ENCODE results near the gene CALD1.
A peak's percentile ranks its signal among the peaks of the same experiment; 100 is the strongest.

Gene CALD1

DNA sequence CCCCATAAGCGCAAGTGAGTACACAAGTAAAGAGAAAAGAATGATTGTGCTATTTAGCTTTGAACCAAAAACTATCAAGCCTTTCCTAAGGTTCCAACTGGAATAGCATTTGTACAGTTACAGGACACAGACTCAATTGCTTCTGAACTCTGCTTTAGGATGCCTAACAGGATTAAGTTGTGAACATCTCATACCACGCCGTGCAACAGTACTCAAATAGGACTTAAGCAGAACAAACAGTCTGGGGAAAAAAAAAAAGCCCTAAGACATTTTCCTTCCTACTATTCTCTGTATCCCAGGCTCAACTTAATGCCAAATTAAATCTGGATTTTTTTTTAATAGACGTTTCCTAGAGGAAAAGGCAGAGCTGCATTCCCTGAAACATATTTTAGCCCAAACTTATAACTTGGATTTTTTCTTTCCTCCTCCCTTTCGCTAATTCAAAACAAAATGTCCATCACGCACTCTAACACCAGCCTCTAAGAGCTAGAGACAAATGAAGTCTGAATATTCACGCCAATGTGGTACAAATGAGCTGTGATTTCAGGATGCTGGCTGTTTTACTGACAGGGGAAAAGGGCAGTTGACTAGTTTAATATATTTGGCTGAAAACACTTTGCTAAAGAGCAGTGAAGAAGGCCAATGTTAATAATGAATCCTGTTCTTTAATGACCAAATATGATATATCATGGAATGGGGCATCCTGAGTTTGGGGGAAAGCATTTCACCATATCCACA is 68.6 kb downstream of the CALD1 start:
- no peak overlapping the region for H3K18ac ChIP-seq (ENCODE audit: low read length)
- no peak overlapping the region for H3K23ac ChIP-seq (ENCODE audit: low read length)
- H3K27me3 ChIP-seq (ENCODE audit: insufficient read depth, low read length), result no peaks in the 10 kb centered on the region
- DNase-seq, result no peak
- no peak overlapping the region for H3K4me3 ChIP-seq (ENCODE audit: low read depth, low read length)
- no peak overlapping the region for H3K9ac ChIP-seq (ENCODE audit: low read length)
- H2AFZ ChIP-seq (ENCODE audit: insufficient read depth, low read length, poor library complexity), result no peak overlapping the region
- H3K36me3 ChIP-seq (ENCODE audit: control insufficient read depth in 1 of 2, insufficient read depth in 2 of 2, low read length in 2 of 2), result peaks cover 13 to 39% of the 10 kb centered on the region in 2 experiments
- no peaks in the 10 kb centered on the region for H3K9me3 ChIP-seq (ENCODE audit: insufficient read depth, low read depth, low read length)
- H2AK5ac ChIP-seq (ENCODE audit: low read length), result no peak overlapping the region
- H3K4me1 ChIP-seq (ENCODE audit: control insufficient read depth in 1 of 2, insufficient read depth in 2 of 2, low read length in 2 of 2), result peaks cover 0 to under 1% of the 10 kb centered on the region in 2 experiments
- peaks cover under 1% of the 10 kb centered on the region for H3K79me1 ChIP-seq (ENCODE audit: low read length)
- H2BK5ac ChIP-seq (ENCODE audit: low read depth, low read length, poor library complexity), result no peak overlapping the region
- no peak overlapping the region for H3K27ac ChIP-seq (ENCODE audit: low read depth, low read length)
- H4K8ac ChIP-seq (ENCODE audit: low read depth, low read length), result no peak overlapping the region
- H3K4ac ChIP-seq (ENCODE audit: low read depth, low read length), result no peak overlapping the region
- peaks cover 5% of the 10 kb centered on the region for H3K79me2 ChIP-seq (ENCODE audit: control insufficient read depth, insufficient read depth, low read length, poor library complexity)
- no peak overlapping the region for H3K4me2 ChIP-seq (ENCODE audit: low read length)
- no peak overlapping the region for H2BK120ac ChIP-seq (ENCODE audit: insufficient read depth, low read length, poor library complexity)
- no peak overlapping the region for H2BK12ac ChIP-seq (ENCODE audit: low read length)
- H4K12ac ChIP-seq (ENCODE audit: low read depth, low read length), result no peak overlapping the region
- H3K14ac ChIP-seq (ENCODE audit: low read length), result no peak overlapping the region
- 100% methylated on average over 1 of the region's 7 CpGs for WGBS (ENCODE audit: extremely low coverage, insufficient coverage, insufficient read length)
- H4K91ac ChIP-seq (ENCODE audit: low read depth, low read length), result no peak overlapping the region

- no peak overlapping the region for H2BK120ac ChIP-seq (ENCODE audit: insufficient read depth, low read length, poor library complexity)
- no peak overlapping the region for H2BK5ac ChIP-seq (ENCODE audit: low read depth, low read length, poor library complexity)
- H3K9ac ChIP-seq (ENCODE audit: low read length), result no peak overlapping the region
- no peak overlapping the region for H3K4ac ChIP-seq (ENCODE audit: low read depth, low read length)
- H3K79me2 ChIP-seq (ENCODE audit: control insufficient read depth, insufficient read depth, low read length, poor library complexity), result peaks cover 6% of the 10 kb centered on the region
- H2AFZ ChIP-seq (ENCODE audit: insufficient read depth, low read length, poor library complexity), result no peak overlapping the region
- H3K4me1 ChIP-seq (ENCODE audit: control insufficient read depth in 1 of 2, insufficient read depth in 2 of 2, low read length in 2 of 2), result peaks cover 0 to 7% of the 10 kb centered on the region in 2 experiments
- no peak overlapping the region for H3K4me2 ChIP-seq (ENCODE audit: low read length)
- H3K27ac ChIP-seq (ENCODE audit: low read depth, low read length), result no peak overlapping the region
- H3K23ac ChIP-seq (ENCODE audit: low read length), result no peak overlapping the region
- DNase-seq, result no peak
- no peaks in the 10 kb centered on the region for H3K9me3 ChIP-seq (ENCODE audit: insufficient read depth, low read depth, low read length)
- no CpG with 5 or more reads among the region's 2 CpGs for WGBS (ENCODE audit: extremely low coverage, insufficient coverage, insufficient read length)
- no peak overlapping the region for H3K4me3 ChIP-seq (ENCODE audit: low read depth, low read length)
- no peak overlapping the region for H4K12ac ChIP-seq (ENCODE audit: low read depth, low read length)
- no peak overlapping the region for H3K18ac ChIP-seq (ENCODE audit: low read length)
- H4K8ac ChIP-seq (ENCODE audit: low read depth, low read length), result no peak overlapping the region
- no peaks in the 10 kb centered on the region for H3K27me3 ChIP-seq (ENCODE audit: insufficient read depth, low read length)
- H3K36me3 ChIP-seq (ENCODE audit: control insufficient read depth in 1 of 2, insufficient read depth in 2 of 2, low read length in 2 of 2), result peaks cover 10 to 30% of the 10 kb centered on the region in 2 experiments
- H3K14ac ChIP-seq (ENCODE audit: low read length), result no peak overlapping the region
- no peak overlapping the region for H2BK12ac ChIP-seq (ENCODE audit: low read length)
- H4K91ac ChIP-seq (ENCODE audit: low read depth, low read length), result no peak overlapping the region
- H3K79me1 ChIP-seq (ENCODE audit: low read length), result no peaks in the 10 kb centered on the region
- H2AK5ac ChIP-seq (ENCODE audit: low read length), result no peak overlapping the region
These were observed 70.6 kb downstream of the CALD1 start for GRCh38 chr7:134850066-134850465.

DNA sequence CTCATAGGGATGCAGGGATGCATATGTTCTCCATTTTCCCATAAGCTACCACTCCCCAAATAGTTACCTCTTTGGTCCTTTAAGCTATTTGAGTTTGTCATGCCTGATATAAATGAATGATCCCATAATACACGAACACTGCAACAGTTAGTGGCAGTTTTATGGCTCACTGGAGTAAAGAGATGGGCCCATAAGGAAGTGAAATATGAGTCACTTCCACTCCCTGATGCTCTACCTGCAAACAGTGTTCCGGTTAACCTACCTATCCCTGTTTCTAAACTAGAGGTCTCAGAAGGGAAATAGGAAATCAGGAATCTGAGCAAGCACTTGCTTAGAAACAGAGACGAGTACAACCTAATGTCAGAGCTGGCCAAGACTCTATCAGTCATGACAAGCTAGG is 71.7 kb downstream of the CALD1 start:
- Histone ChIP-seq H4K8ac (ENCODE audit: low read depth, low read length) (no peak overlapping the region), H2AFZ (ENCODE audit: insufficient read depth, low read length, poor library complexity) (no peak overlapping the region), H3K18ac (ENCODE audit: low read length) (no peak overlapping the region), H3K14ac (ENCODE audit: low read length) (no peak overlapping the region), H4K12ac (ENCODE audit: low read depth, low read length) (no peak overlapping the region), H2BK5ac (ENCODE audit: low read depth, low read length, poor library complexity) (no peak overlapping the region), H3K4me3 (ENCODE audit: low read depth, low read length) (no peak overlapping the region), H3K27me3 (ENCODE audit: insufficient read depth, low read length) (no peaks in the 10 kb centered on the region), H3K23ac (ENCODE audit: low read length) (no peak overlapping the region), H3K4ac (ENCODE audit: low read depth, low read length) (peak overlapping the region; percentile 47), H3K9ac (ENCODE audit: low read length) (no peak overlapping the region), H3K4me1 (ENCODE audit: control insufficient read depth in 1 of 2, insufficient read depth in 2 of 2, low read length in 2 of 2) (peaks cover 3 to 12% of the 10 kb centered on the region in 2 experiments), H3K27ac (ENCODE audit: low read depth, low read length) (no peak overlapping the region), H2BK120ac (ENCODE audit: insufficient read depth, low read length, poor library complexity) (no peak overlapping the region), H4K91ac (ENCODE audit: low read depth, low read length) (no peak overlapping the region), H2BK12ac (ENCODE audit: low read length) (no peak overlapping the region), H3K9me3 (ENCODE audit: insufficient read depth, low read depth, low read length) (no peaks in the 10 kb centered on the region), H3K79me2 (ENCODE audit: control insufficient read depth, insufficient read depth, low read length, poor library complexity) (peaks cover 9% of the 10 kb centered on the region), H3K4me2 (ENCODE audit: low read length) (no peak overlapping the region), H3K79me1 (ENCODE audit: low read length) (peaks cover 3% of the 10 kb centered on the region), H2AK5ac (ENCODE audit: low read length) (no peak overlapping the region), H3K36me3 (ENCODE audit: control insufficient read depth in 1 of 2, insufficient read depth in 2 of 2, low read length in 2 of 2) (peaks cover 7 to 21% of the 10 kb centered on the region in 2 experiments)
- WGBS (ENCODE audit: extremely low coverage, insufficient coverage, insufficient read length), result no CpG with 5 or more reads among the region's 3 CpGs
- DNase-seq, result no peak

GRCh38 chr7:134852625-134853024 is 73.2 kb downstream of the CALD1 start:
- H3K4me3 ChIP-seq (ENCODE audit: low read depth, low read length), result no peak overlapping the region
- H3K79me2 ChIP-seq (ENCODE audit: control insufficient read depth, insufficient read depth, low read length, poor library complexity), result peaks cover 8% of the 10 kb centered on the region
- H3K4me2 ChIP-seq (ENCODE audit: low read length), result no peak overlapping the region
- peaks cover 2 to 11% of the 10 kb centered on the region in 2 experiments for H3K36me3 ChIP-seq (ENCODE audit: control insufficient read depth in 1 of 2, insufficient read depth in 2 of 2, low read length in 2 of 2)
- no peak for DNase-seq
- H3K27ac ChIP-seq (ENCODE audit: low read depth, low read length), result no peak overlapping the region
- H3K79me1 ChIP-seq (ENCODE audit: low read length), result peaks cover 3% of the 10 kb centered on the region
- peak overlapping the region; percentile 44 for H3K4ac ChIP-seq (ENCODE audit: low read depth, low read length)
- no peak overlapping the region for H2BK12ac ChIP-seq (ENCODE audit: low read length)
- no peak overlapping the region for H3K23ac ChIP-seq (ENCODE audit: low read length)
- H4K91ac ChIP-seq (ENCODE audit: low read depth, low read length), result no peak overlapping the region
- no peak overlapping the region for H4K12ac ChIP-seq (ENCODE audit: low read depth, low read length)
- no peak overlapping the region for H3K18ac ChIP-seq (ENCODE audit: low read length)
- H2BK5ac ChIP-seq (ENCODE audit: low read depth, low read length, poor library complexity), result no peak overlapping the region
- no peak overlapping the region for H3K14ac ChIP-seq (ENCODE audit: low read length)
- no peak overlapping the region for H4K8ac ChIP-seq (ENCODE audit: low read depth, low read length)
- no peak overlapping the region for H2BK120ac ChIP-seq (ENCODE audit: insufficient read depth, low read length, poor library complexity)
- peaks cover 5 to 13% of the 10 kb centered on the region in 2 experiments for H3K4me1 ChIP-seq (ENCODE audit: control insufficient read depth in 1 of 2, insufficient read depth in 2 of 2, low read length in 2 of 2)
- no peak overlapping the region for H3K9ac ChIP-seq (ENCODE audit: low read length)
- H3K9me3 ChIP-seq (ENCODE audit: insufficient read depth, low read depth, low read length), result no peaks in the 10 kb centered on the region
- no peak overlapping the region for H2AK5ac ChIP-seq (ENCODE audit: low read length)
- no peaks in the 10 kb centered on the region for H3K27me3 ChIP-seq (ENCODE audit: insufficient read depth, low read length)
- no peak overlapping the region for H2AFZ ChIP-seq (ENCODE audit: insufficient read depth, low read length, poor library complexity)
- WGBS (ENCODE audit: extremely low coverage, insufficient coverage, insufficient read length), result no CpG with 5 or more reads among the region's 2 CpGs
